AG08396 (cell line): Measurements from ENCODE around the gene ADGB.

Experiments used
- DNase-seq: peaks from one replicate; pipeline ENCODE4 v3.0.0; 2012; ENCODE audit warnings: low spot score, mixed read lengths

ADGB gene

DNA sequence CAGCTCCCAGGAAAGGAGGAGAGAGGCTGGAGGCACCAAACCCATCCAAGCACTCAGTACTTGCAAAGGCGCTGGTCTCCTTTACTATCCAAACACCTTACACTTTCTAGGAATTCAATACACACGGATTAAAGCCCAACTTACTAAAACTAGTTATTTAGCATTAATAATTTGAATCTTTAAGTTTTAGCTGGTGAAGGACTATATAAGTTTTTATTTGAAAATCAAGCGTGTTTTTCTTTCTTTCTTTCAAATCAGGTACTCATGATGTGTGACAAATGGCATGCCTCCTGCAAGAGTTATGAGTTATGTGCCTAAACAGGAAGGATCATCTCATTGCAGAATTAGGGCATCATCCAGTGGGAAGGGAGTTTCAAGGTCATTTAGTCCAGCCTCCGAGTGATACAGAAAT lies 263.7 kb downstream of the ADGB start:
- DNase-seq = no peak

DNA sequence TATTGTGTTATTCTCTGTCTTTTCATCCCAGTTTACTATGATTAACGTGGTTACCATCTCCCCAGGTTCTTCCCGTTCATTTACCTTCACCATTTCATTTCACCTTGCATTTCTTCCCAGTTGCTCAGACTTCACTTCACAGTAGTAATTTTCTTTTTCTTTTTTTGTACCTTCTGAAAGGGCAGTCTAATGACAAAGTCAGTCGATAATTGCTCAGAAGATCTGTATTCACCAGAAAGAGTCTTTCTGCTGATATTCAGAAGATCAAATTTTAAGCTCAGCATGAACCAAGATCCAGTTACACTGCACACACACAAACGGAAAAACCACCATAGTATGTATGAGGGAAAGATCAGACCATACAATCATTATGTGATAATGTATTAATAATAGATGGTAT lies 265.5 kb downstream of the ADGB start:
- no peak for DNase-seq

DNA sequence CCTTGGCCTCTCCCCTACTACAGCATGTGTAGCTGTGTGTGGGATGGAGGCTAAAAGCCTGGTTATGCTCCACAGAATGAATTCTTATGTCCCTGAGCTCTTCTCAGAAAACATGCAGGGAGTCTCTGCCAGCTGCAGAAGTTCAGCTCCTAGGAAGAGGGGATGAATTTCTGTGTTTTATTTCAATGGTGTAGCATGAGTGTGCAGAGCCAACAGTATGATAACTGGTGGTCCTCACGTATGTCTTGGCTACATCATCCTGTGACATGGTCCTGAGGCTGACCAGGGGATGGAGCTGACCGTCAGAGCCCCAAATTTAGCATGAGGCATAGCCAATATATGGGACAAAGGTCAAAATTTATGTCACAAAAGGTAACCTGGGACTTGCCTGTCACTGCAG lies 266.1 kb downstream of the ADGB start:
- DNase-seq = no peak
